HCT116 (cell line): Measurements from ENCODE around the gene C2orf76. TPM values are rescaled to one million over a fixed set of nuclear protein-coding genes. Genes with fewer than 3 reads are reported as not detected.

Source experiments
- ATAC-seq: fragments of 200-7000 bp; cut with Tn5 transposase; 2 replicates; pipeline ENCODE4 v1.9.1; 2020; ENCODE audit warnings: mild to moderate bottlenecking, moderate library complexity
- BruUV-seq: library from RNA; stranded (reverse); fragments of 400-500 nt; replicated peaks from 2 replicates; lab custom pipeline; 2021; lab: Mats Ljungman, UMichigan
- CTCF ChIA-PET: fragments of 300-600 bp; sonication (Branson Sonifier 250); formaldehyde crosslinking; loops from one replicate; lab custom pipeline; 2021; ENCODE audit warnings: antibody characterized with exemption; lab: Charles Lee
- POLR2A ChIA-PET: fragments of 300-600, 350-600 bp; sonication (Branson Sonifier 250); formaldehyde crosslinking; loops from one replicate; lab custom pipeline; 2021; ENCODE audit warnings: antibody characterized with exemption; lab: Charles Lee
- RAD21 ChIA-PET, 2 experiments: fragments of 300-600 bp; sonication (Branson Sonifier 250); formaldehyde crosslinking; loops; one replicate each; lab custom pipeline; 2023; ENCODE audit warnings: low total read pairs in 2 of 2; ENCODE audit not compliant: uncharacterized antibody in 2 of 2, unreplicated experiment in 2 of 2, low non-redundant PET in 1 of 2; lab: Charles Lee
- DNase-seq: peaks from one replicate; pipeline ENCODE4 v3.0.0-alpha.2; 2010; ENCODE audit warnings: low read depth, low spot score
- H2AFZ ChIP-seq: fragments of 200-600 bp; shearing (Covaris generic), sonication (generic); 2 replicates; pipeline ENCODE4 v1.6.1; 2017; ENCODE audit warnings: low read depth, mixed run types, mixed read lengths, antibody characterized with exemption, low read length; ENCODE audit not compliant: poor library complexity, severe bottlenecking
- H3K27ac ChIP-seq: 2 replicates; pipeline ENCODE4 v1.5.1; 2012; ENCODE audit warnings: low read depth, low read length
- H3K27me3 ChIP-seq: fragments of 200-600 bp; sonication (generic); 2 replicates; pipeline ENCODE4 v1.6.1; 2016; ENCODE audit warnings: mixed run types, low read length, mixed read lengths; ENCODE audit not compliant: insufficient read depth
- H3K36me3 ChIP-seq, 2 experiments: fragments of 200-500 bp in 1 of 2; fragments of 200-600 bp in 1 of 2; sonication (Bioruptor generic) in 1 of 2; sonication (generic) in 1 of 2; 2 replicates each; pipeline versions ENCODE4 v1.5.1 to v1.6.1; 2014 to 2016; ENCODE audit warnings: low read length in 2 of 2, inconsistent platforms in 1 of 2, mixed read lengths in 1 of 2, mixed run types in 1 of 2; ENCODE audit not compliant: insufficient read depth in 2 of 2, control insufficient read depth in 1 of 2
- H3K4me1 ChIP-seq, 2 experiments: fragments of 200-600 bp in 1 of 2; sonication (generic) in 1 of 2; 2 replicates each; pipeline versions ENCODE4 v1.5.1 to v1.6.1; 2012 to 2017; ENCODE audit warnings: low read length in 2 of 2, inconsistent platforms in 1 of 2, mild to moderate bottlenecking in 1 of 2, mixed read lengths in 1 of 2, mixed run types in 1 of 2, moderate library complexity in 1 of 2; ENCODE audit not compliant: insufficient read depth in 2 of 2, control insufficient read depth in 1 of 2
- H3K4me2 ChIP-seq: fragments of 200-600 bp; sonication (generic); 2 replicates; pipeline ENCODE4 v1.6.1; 2017; ENCODE audit warnings: mixed run types, low read length, mixed read lengths
- H3K4me3 ChIP-seq, 2 experiments: fragments of 200-600 bp in 1 of 2; sonication (generic) in 1 of 2; replicated peaks in 1 of 2; 2 replicates each; pipeline ENCODE4 v1.5.1; 2011 to 2016; ENCODE audit warnings: low read length in 2 of 2, control low read depth in 1 of 2, low read depth in 1 of 2, mild to moderate bottlenecking in 1 of 2, mixed read lengths in 1 of 2, mixed run types in 1 of 2
- H3K79me2 ChIP-seq: fragments of 200-600 bp; sonication (generic); 2 replicates; pipeline ENCODE4 v1.6.1; 2017; ENCODE audit warnings: mild to moderate bottlenecking, mixed run types, low read length, moderate library complexity, mixed read lengths; ENCODE audit not compliant: insufficient read depth
- H3K9ac ChIP-seq: fragments of 200-600 bp; sonication (generic); 2 replicates; pipeline ENCODE4 v1.6.1; 2016; ENCODE audit warnings: low read length, mixed read lengths
- H3K9me2 ChIP-seq: fragments of 200-600 bp; sonication (generic), shearing (Covaris generic); 2 replicates; pipeline ENCODE4 v1.6.1; 2017; ENCODE audit warnings: mixed run types, mild to moderate bottlenecking, moderate library complexity; ENCODE audit not compliant: insufficient read depth
- H3K9me3 ChIP-seq, 2 experiments: fragments of 200-500 bp in 1 of 2; fragments of 200-600 bp in 1 of 2; sonication (Bioruptor generic) in 1 of 2; sonication (generic) in 1 of 2; 2 replicates each; pipeline ENCODE4 v1.6.1; 2014 to 2017; ENCODE audit warnings: low read length in 2 of 2, mixed read lengths in 2 of 2, inconsistent platforms in 1 of 2, low read depth in 1 of 2, mild to moderate bottlenecking in 1 of 2, mixed run types in 1 of 2, moderate library complexity in 1 of 2; ENCODE audit not compliant: control insufficient read depth in 1 of 2, insufficient read depth in 1 of 2
- H4K20me1 ChIP-seq: fragments of 200-600 bp; sonication (generic), shearing (Covaris generic); 2 replicates; pipeline ENCODE4 v1.6.1; 2017; ENCODE audit warnings: mixed run types, mild to moderate bottlenecking, moderate library complexity; ENCODE audit not compliant: insufficient read depth
- ATF3 ChIP-seq: IDR thresholded peaks from 2 replicates; pipeline ENCODE4 v1.6.1; 2012
- CEBPB ChIP-seq: IDR thresholded peaks from 2 replicates; pipeline ENCODE4 v1.6.1; 2012; ENCODE audit warnings: low read depth
- CTCF ChIP-seq, 3 experiments: fragments of 200-600 bp in 1 of 3; sonication (generic) in 1 of 3; IDR thresholded peaks in 2 of 3; conservative IDR thresholded peaks in 1 of 3; 2 replicates each; pipeline ENCODE4 v1.5.1; 2012 to 2017; ENCODE audit warnings: low read depth in 2 of 3, low read length in 2 of 3, antibody characterized with exemption in 1 of 3, borderline replicate concordance in 1 of 3, control low read depth in 1 of 3, mild to moderate bottlenecking in 1 of 3, mixed read lengths in 1 of 3, mixed run types in 1 of 3, moderate library complexity in 1 of 3; ENCODE audit not compliant: insufficient read depth in 1 of 3
- ELF1 ChIP-seq: IDR thresholded peaks from 2 replicates; pipeline ENCODE4 v1.6.1; 2012; ENCODE audit warnings: low read depth, borderline replicate concordance
- EZH2phosphoT487 ChIP-seq: fragments of 200-600 bp; IDR thresholded peaks from 2 replicates; pipeline ENCODE4 v1.6.1; 2018; ENCODE audit warnings: antibody characterized with exemption, borderline replicate concordance
- JUND ChIP-seq: IDR thresholded peaks from 2 replicates; pipeline ENCODE4 v1.6.1; 2012
- SP1 ChIP-seq: IDR thresholded peaks from 2 replicates; pipeline ENCODE4 v1.6.1; 2012; ENCODE audit warnings: low read depth
- SRF ChIP-seq: IDR thresholded peaks from 2 replicates; pipeline ENCODE4 v1.6.1; 2012; ENCODE audit warnings: low read depth
- TCF7L2 ChIP-seq: IDR thresholded peaks from 2 replicates; pipeline ENCODE4 v1.7.0; 2011; ENCODE audit warnings: borderline replicate concordance, inconsistent platforms; ENCODE audit not compliant: insufficient read depth, insufficient read length; ENCODE audit errors: extremely low read depth
- ZBTB33 ChIP-seq: IDR thresholded peaks from 2 replicates; pipeline ENCODE4 v1.6.1; 2011; ENCODE audit warnings: mild to moderate bottlenecking, low read length, moderate library complexity; ENCODE audit not compliant: insufficient replicate concordance; ENCODE audit errors: extremely low read depth
- ZFX ChIP-seq: fragments of 450-650 bp; IDR thresholded peaks from 2 replicates; pipeline ENCODE4 v1.6.1; 2017
- intact Hi-C: fragments of 100-400 bp; cut with micrococcal nuclease; formaldehyde crosslinking; loops from 2 replicates; pipeline ENCODE4 v1.10.0; 2022
- total RNA-seq: library from RNA; stranded (reverse); gene quantifications from one replicate; pipeline ENCODE4 v1.2.1, GENCODE V29; 2021; ENCODE audit not compliant: unreplicated experiment

The C2orf76 gene
- total RNA-seq, 1 experiment from 2014 or later: 10.5 TPM

GRCh38 chr2:119294671-119295070 is 72.0 kb downstream of the C2orf76 start:
- CTCF ChIA-PET: no interaction called here
- no peak for ATAC-seq
- POLR2A ChIA-PET: no interaction called here

More at GRCh38 chr2:119294671-119295070, 72.0 kb downstream of the C2orf76 start:
- Histone ChIP-seq H3K4me3 (no peak overlapping the region), H3K4me1 (peaks cover 0 to 9% of the 10 kb centered on the region in 2 experiments; a peak in 1 of 4 replicates), H3K36me3 (no peaks in the 10 kb centered on the region), H3K27ac (no peak overlapping the region), H3K9me3 (no peaks in the 10 kb centered on the region), H3K27me3 (no peaks in the 10 kb centered on the region), H3K9ac (no peak overlapping the region), H3K79me2 (no peaks in the 10 kb centered on the region), H2AFZ (no peak overlapping the region), H4K20me1 (no peaks in the 10 kb centered on the region), H3K4me2 (no peak overlapping the region), H3K9me2 (no peaks in the 10 kb centered on the region)
- no peak for DNase-seq
- RAD21 ChIA-PET: no interaction called here
- intact Hi-C loops: loop anchor here (10.0 kb wide), 1 partner anchor 180 kb away; no protein-coding TSS in a partner anchor
- TF ChIP-seq SRF: no peak
- TF ChIP-seq ZBTB33: no peak
- TF ChIP-seq CEBPB: no peak
- TF ChIP-seq SP1: no peak
- no peak for TF ChIP-seq ZFX
- no peak for TF ChIP-seq ELF1
- TF ChIP-seq EZH2phosphoT487: no peak
- TF ChIP-seq ATF3: no peak
- TF ChIP-seq CTCF (IDR thresholded peaks at IDR 0.05 in 2 of 3, conservative IDR thresholded peaks at IDR 0.05 in 1 of 3; ENCODE audit: borderline replicate concordance in 1 of 3, insufficient read depth in 1 of 3, low read depth in 2 of 3, low read length in 2 of 3): no peak
- no peak for TF ChIP-seq JUND
- TF ChIP-seq TCF7L2: no peak
- BruUV-seq: no TSS peak
